ENCODE results near the gene NAA16.
"Not testable (repeated sequence)": the region's sequence is repeated elsewhere in the genome, so short reads cannot be mapped to it uniquely, and the experiment has no call there.

The NAA16 gene

DNA sequence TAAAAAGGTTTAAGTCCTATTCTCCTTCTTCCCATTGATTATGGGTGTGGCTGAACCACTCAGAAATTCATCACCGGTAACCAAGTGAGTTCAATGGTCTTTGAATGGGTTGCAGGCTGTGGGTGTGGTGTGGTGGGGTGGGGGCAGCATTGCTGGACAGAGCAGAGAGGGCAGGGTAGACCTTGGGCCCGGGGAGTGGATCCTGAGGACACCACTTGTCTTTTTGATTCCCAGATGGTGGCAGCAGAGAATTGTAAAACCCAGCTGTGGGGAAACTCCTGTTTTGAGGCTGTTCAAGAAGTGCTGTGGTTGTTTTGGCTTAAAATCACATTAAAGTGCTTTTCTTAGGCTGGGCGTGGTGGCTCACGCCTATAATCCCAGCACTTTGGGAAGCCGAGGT, 100.5 kb downstream of the NAA16 start:
- no peak for DNase-seq

DNA sequence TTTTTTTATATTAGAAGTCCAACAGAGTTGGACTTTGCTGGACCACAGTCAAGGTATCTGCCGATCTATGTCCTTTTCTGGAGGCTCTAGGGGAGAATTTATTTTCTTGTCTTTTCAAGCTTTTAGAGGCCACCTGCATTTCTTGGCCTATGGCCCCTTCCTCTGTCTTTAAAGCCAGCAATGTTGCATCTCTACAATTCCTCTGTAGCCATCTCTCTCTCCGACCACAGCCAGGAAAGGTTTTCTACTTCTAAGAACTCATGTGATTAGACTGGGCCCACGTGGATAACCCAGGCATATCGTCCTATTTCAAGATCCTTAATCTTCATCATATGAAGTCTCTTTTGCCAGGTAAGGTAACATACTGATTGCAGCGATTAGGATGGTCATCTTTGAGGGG, 102.8 kb downstream of the NAA16 start:
- DNase-seq, result no peak

DNA sequence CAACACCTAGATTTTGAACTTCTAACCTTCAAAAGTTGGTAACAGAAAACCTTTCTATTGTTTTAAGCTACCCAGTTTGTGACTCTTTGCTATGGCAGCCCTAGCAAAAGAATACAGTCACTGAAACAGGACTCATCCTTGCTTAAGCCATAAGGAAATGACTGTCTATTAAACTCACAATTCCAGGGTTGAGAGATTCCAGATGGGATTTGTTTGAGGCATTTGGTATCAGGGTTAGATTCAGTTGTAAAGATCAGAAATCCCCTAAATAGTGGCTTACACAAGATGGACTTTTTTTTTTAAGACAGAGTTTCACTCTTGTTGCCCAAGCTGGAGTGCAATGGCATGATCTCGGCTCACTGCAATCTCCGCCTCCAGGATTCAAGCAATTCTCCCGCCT, 105.2 kb downstream of the NAA16 start:
- no peak for DNase-seq

DNA sequence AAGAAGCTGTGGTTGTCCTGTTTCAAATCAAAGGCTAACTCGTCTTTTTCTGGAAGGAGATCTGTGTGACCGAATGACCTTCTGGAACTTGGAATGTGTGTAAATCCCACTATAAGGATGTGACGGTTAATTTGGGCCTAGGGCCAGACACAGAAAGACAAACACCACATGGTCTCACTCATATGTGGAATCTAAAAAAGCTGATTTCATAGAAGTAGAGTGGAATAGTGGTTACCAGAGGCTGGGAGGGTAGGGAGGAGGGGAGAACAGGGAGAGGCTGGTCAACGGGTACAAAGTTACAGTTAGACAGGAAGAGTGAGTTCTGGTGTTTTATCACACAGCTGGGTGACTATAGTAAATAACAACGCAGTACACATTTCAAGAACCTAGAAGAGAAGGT, 107.0 kb downstream of the NAA16 start:
- no peak for DNase-seq

DNA sequence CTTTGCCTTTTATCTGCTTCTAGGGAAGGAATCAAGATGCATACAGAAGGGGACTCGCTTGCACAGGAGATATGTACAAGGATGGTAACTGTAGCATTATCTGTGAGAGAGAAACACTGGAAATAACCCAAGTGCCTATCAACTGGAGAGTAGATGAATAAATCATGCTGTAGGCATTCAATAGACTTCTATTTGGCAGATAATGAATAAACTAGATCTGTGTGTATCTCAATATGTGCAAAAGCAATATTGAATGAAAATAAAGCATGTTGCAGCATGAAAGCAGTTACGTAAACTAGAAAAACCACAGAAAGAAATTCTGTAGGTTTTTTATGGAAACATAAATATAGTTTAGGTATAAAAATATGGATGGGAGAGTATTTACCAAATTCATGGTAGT, 107.7 kb downstream of the NAA16 start:
- DNase-seq, result no peak

DNA sequence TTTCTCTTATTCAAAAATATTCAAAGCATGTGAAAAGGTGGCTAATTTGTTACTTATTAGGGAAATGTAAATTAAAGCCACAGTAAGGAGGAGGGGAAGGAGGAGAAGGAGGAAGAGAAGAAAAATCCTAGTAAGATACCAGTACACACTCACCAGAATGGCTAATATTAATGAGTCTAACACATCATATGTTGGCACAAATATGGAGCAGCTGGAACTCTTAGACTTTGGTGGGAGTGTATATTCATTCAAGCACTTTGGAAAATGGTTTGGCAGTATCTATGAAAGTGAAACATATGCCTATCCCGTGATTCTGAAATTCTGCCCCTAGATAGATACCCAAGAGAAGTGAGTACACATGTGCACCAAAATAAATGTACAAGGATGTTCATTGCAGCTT, 108.1 kb downstream of the NAA16 start:
- peak in 1 of 2 experiments; percentile 41 for DNase-seq

DNA sequence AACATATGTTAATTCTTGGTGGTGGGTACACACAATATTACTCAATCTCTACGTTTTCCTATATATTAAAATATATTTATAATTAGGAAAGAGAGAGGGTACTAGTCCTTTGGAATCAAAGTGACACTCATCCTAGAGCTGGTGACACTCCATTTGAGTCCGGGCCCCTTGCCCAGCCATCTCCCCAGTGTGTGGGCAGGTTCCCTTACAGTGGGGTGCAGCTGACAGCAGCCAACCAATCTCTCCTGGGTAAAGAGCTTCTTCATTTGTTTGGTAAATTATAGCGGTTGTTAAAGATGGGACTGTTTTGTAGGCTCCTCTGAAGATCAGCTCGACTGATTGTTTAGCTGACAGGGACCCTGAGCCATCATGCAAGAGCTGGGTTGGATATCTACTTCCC, 109.1 kb downstream of the NAA16 start:
- DNase-seq, result no peak

DNA sequence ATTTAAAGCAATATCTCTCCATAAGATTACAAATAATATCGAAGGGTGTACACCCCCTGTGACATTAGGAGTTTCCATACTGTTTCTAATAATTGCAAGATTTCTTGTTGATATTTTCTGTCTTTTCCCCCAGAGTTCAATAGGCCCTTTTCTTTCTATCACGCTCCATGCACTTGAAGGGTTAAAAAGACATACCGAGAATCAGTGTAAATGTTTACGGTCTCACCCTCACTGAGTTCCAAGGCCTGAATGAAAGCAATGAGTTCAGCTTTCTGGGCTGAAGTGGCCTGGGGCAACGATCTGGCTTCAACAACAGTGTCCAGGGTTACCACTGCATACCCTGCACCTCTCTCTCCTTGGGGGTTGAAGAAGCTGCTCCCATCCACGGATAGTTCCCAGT, 110.3 kb downstream of the NAA16 start:
- DNase-seq, result not testable (repeated sequence)

DNA sequence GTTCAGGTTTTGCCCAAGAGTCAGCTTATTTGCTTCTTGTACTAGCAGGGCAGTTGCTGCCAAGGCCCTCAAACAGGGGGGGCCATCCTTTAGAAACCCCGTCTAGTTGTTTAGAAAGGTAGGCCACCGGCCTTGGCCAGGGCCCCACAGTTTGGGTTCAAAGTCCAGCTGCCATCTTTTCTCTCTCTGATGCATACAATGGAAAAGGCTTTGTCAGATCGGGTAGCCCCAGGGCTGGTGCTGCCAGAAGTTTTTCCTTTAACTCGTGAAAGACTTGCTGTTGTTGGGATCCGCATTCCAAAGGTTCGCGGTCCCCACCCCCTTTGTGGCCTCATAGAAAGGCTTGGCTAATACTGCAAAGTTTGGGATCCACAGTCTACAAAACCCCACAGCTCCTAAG, 110.9 kb downstream of the NAA16 start:
- not testable (repeated sequence) for DNase-seq

DNA sequence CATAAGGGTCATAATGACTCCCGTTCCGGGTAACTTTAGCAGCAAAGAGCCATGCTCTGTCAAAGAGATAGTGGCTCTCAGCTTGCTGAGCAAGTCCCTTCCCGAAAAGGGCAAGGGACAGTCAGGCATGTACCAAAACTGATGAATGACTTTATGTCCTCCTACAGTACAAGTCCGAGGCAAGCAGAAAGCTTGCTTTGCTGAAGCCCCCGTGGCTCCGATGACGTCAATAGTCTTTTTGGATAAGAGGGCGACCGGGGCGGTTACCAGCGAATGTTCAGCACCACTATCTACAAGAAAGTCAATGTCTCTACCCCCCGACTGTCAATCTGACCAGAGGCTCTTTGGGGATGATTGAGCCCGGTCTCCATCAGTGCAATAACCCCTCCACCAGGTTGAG, 112.2 kb downstream of the NAA16 start:
- not testable (repeated sequence) for DNase-seq

DNA sequence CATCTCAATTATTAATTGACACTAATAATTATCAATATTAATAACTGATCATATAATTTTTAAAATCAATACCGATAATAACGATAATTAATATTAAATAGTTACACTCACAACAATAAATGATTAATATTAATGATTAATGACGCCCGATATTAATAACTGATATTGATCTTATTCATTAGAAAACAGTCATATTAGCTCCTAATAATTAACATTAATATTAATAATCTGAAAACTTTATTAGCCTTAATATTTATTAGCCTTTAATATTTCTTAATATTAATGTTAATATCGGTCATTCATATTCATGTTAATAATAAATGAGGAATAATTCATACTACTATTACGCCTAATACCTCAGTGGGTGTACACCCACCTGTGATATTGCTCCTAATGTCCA, 113.6 kb downstream of the NAA16 start:
- DNase-seq, result not testable (repeated sequence)

DNA sequence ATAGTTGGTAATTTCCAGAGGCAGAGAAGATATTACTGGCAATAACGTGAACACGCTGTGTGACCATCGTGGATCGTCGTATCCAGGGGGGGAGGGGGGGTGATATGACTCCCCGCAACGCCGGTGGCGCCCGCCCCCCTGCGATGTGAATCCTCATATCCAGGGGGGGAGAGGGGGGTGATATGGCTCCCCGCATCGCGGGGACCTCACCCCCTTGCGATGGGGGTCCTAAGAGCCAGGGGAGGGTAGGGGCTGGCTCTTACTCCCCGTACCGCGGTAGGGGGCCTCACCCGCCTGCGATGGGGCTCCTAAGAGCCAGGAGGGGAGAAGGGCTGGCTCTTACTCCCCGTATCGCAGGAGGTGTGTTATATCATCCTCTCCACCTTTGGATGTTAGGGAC, 115.0 kb downstream of the NAA16 start:
- no peak for DNase-seq
